NCI-H187 (cell line): Measurements from ENCODE around the gene MT1B.
"Not testable (repeated sequence)": the region's sequence is repeated elsewhere in the genome, so short reads cannot be mapped to it uniquely, and the experiment has no call there.

ENCODE experiments used
- DNase-seq, 2 experiments: peaks; one replicate each; lab custom pipeline; 2025; lab: John Stamatoyannopoulos, UW

The MT1B gene

DNA sequence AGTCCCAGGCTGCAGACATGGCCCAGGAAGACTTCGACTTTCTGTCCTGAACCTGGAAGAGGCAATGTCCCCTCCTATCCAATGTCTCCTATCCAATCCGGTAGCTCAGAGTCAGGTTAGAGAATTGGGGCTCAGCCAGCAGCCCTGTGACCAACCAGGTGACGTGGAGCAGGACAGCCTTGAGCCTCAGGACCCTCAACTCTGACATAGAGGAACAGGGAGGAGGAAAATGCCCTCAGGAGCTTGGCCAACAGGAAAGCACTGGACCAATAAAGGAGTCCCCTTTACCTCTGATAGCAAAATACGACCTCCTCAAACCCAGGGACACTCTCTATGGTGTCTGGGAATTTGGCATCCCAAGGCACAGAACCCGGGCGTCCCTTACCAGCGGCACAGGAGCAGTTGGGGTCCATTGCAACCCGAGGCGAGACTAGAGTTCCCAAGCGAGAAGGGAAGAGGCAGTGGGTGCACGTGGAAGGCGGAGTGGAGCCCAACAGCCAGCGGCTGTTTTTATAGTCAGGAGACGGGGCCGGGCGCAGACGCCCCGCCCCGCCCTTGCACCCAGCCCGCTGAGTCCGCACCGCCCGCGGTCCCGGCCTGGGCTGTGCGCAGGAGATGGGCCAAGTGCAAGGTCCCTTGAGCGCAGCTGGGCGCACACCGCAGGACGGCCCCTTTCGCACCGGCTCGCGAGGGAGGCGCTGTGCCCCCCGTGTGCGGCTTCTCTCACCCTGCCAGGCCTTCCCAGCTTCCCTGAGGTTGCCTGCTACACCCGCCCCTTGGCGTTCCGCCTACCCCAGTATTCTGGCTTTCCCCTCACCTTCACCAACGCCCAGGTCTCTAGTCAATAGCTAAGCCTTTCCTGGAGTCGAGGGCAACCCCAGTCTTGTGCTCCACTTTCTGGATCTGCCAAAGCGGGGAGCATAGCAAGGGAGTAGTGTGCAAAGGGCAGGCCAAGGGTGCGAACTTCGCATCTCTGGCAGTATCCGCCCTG is 16.2 kb downstream of the MT1B start, which contains the start of gene MT1G:
MT1G (minus strand) TSS at position 485 of the 991 bp plus-strand sequence; CDS start at position 413, 72 bp downstream.
- no peak for DNase-seq

DNA sequence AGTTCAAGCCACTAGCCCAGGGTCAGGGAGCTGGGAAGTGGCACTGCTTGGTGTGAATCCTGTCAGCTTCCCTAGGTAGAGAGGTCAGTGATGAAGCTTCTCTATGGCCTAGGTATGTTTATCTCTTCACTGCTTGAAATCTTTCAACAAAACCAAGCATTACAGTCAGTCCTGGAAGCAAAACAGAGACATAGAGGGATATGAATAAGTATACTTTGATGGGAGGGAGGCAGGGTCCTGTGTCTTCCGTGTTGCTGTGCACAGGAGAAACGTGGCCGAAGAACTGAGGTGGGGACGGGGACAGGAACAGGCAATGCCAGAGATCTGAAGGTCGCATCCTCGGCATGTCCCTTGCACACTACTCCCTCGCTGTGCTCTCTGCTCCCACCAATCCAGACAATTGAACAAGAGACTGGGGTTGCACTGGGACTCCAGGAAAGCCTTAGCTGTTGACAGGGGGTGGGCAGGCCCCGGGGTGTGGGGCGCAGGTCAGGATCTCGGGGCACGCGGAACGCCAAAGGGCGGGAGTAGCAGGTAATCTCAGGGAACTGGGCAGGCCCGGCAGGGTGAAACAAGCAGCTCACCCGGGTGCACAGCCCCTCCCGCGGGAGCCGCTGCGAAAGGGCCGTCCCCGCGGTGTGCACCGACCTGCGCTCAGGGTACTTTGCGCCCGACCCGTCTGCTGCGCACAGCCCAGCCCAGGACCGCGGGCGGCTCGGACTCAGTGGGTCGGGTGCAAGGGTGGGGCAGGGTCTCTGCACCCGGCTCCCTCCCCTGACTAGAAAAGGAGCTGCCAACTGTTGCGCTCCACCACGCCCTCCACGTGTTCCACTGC is 17.5 kb downstream of the MT1B start, which contains the start of gene MT1H:
MT1H (plus strand) TSS at position 810 of the 835 bp plus-strand sequence. CDS start 71 bp downstream, outside the sequence.
- DNase-seq: no peak

- no peak for DNase-seq
These were observed 18.3 kb downstream of the MT1B start for GRCh38 chr16:56669840-56670619.

- no peak for DNase-seq
These were observed 18.9 kb downstream of the MT1B start for GRCh38 chr16:56670620-56670934.

GRCh38 chr16:56671691-56672090 is 20.0 kb downstream of the MT1B start:
- not testable (repeated sequence) for DNase-seq

DNA sequence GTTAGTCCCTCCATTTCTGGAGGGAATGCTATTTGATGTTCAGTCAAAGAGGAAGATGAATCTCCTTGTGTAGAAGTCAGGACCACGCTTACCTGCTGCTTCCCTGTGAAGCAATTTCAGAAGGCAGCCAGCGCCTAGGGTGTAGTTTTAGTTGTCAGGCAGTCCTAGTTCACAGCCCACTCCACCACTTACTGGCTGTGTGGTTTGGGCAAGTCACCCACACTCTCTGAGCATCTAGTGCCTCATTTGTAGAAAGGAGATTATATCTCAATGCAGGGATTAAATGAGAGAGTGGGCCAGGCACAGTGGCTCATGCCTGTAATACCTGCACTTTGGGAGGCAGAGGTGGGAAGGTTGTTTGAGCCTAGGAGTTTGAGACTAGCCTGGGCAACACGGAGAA is 20.5 kb downstream of the MT1B start:
- DNase-seq: not testable (repeated sequence)

DNA sequence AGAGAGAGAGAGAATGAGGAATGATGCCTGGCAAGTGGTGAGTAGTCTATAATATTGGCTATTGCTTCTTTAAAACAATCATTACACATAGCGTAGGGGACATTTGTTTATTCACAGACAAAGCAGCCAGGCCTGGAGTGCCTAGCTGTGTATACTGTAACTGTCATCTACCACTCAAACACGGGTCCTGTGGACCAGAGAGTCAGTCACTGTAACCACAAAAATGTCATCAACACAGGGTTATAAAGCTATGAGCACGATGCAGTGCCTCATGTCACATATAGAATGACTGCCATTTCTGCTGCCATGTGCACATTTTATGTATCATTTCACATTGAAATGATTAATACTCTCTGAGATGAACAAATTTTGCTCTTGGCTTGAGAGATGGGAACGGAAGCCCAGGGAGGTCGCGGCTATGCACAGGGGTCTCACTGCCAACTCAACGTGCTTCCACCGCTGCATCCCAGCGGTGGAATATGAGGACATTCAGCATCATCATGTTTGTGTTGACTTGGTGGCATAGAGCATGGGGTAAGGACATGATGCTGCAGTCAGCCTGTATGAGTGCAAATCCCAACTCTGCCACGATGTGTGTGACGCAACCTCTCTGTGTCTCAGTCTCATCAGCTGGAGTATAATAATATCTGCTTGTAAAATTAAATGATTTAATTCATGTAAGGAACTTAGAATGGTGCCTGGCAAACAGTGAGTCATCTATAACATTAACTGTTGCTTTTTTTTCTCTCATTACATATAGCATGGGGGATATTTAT is 21.3 kb downstream of the MT1B start:
- DNase-seq: no peak

DNA sequence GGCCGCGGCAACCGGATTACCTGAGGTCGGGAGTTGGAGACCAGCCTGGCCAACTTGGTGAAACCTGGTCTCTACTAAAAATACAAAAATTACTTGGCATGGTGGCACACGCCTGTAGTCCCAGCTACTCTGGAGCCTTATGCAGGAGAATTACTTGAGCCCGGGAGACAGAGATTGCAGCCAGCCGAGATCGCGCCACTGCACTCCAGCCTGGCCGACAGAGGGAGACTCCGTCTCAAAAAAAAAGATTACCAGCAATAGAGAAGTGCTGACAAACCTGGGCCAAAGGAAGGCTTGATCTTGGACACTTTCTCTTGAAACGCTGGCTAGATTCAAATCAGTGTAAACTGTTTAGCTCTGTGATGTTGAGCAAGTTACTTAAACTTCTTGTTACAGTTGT is 22.2 kb downstream of the MT1B start:
- DNase-seq: no peak

DNA sequence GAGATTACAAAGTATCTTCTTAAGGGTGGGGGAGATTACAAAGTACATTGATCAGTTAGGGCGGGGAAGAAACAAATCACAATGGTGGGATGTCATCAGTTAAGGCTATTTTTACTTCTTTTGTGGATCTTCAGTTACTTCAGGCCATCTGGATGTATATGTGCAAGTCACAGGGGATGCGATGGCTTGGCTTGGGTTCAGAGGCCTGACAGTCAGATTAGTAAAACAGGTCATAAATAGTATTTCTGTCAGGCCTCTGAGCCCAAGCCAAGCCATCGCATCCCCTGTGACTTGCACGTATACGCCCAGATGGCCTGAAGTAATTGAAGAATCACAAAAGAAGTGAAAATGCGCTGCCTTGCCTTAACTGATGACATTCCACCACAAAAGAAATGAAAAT is 22.9 kb downstream of the MT1B start:
- not testable (repeated sequence) for DNase-seq

GRCh38 chr16:56675685-56676210 is 24.1 kb downstream of the MT1B start:
- DNase-seq: no peak

- DNase-seq: no peak
These were observed 25.8 kb downstream of the MT1B start for GRCh38 chr16:56677474-56677873.

DNA sequence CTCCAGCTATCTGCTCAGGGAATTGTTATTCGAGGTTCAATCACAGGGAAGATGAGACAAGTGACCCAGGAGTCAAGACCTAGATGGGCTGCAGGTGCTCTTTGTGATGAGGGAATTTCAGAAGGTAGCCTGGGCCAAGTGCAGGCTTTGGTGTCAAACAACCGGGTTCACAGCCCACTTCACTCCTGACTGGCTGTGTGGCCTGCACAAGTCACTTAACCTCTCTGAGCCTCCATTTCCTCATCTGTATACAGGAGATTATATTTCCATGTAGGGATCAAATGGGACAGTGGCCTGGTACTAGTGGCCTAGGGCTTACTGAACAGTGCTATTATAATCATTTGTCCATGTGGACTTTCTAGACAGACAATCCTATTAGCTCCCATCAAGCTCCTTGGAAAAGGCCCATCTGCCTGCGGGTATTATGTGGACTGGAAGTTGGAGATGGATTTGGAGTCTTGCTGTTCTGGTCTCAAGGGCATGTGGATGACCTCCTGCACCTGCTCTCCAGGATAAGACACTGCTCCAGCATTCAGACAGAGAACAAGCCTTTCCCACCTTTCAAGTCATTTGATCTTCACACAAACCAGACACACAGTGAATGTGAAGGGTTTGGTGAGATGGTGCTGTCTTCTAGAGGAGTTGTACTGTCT is 27.5 kb downstream of the MT1B start:
- no peak for DNase-seq

DNA sequence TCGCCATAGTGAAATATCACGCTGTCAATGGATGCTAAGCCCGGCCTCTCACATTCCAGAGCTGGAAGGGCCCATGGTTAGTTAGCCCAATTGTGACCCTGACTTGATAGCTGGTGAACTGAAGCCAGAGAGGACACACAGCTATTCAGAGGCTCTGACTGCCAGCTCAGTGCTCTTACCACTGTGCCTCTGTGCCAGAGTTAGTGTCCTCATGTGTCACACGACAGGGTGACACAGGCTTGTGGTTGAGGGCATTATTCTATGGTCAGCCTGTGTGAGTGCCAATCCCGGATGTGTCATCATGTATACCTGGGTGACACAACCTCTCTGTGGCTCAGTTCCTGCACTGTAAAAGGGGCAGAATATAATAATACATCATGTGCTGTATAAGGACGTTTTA is 28.1 kb downstream of the MT1B start:
- no peak for DNase-seq

GRCh38 chr16:56681939-56682702 is 30.4 kb downstream of the MT1B start, which contains the start of gene MT1X:
Gene MT1X, plus strand, starts transcription at chr16:56682470. Its CDS starts 71 bp downstream, at chr16:56682541.
- peak; percentile 47 to 60 for DNase-seq

DNA sequence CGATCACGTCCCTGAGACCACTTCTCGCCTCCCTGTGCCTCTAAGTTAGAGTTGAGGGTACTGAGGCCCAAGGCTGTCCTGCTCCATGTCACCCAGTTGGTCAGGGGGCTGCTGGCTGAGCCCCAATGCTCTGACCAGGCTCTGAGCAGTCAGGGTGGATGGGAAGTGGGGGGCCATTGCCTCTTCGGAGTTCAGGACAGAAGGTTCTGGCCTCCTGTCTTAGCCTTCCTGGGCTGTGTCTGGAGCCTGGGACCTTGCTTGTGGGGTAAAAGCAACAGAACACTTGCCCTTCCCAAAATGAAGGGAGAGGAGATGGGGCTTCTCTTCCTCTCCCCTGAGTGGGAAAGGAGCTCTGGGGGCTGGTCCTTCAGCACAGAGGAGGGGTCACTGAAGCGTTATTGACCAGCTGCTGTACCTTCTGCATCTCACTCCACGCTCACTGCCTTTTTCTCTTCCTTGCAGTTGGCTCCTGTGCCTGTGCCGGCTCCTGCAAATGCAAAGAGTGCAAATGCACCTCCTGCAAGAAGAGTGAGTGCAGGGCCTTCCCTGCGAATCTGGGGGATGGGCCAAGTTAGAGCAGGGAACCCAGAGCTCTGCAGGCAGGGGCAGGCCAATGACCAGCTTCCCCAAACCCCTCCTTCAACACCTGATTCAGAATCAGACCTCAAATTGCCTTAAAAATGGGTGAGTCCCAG is 31.2 kb downstream of the MT1B start:
- DNase-seq: no peak

DNA sequence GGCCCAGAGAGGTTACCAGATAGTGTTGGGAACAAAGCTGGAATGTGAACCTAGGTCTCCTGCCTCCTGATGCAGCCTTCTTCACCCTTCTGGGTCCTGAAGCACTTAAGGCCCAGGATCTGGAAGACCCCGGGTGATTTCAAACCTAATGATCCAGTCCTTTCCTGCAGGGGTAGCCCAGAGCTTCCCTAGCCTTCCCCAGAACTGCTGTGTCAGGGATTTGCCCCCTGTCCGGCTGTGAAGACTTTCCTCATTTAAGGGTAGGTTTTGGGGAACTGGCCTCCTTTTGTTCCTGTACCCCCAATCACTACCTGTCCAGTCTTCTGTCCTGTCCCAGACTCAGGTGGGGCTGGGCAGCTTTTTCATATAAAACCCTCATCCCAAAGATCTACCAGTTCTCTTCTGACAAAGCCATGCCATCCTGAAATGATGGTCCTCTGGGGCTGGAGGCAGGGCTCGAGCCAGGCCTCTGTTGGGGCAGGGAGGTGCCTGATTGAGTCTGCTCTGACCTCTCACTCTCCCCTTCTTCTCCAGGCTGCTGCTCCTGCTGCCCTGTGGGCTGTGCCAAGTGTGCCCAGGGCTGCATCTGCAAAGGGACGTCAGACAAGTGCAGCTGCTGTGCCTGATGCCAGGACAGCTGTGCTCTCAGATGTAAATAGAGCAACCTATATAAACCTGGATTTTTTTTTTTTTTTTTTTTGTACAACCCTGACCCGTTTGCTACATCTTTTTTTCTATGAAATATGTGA is 31.9 kb downstream of the MT1B start:
- no peak for DNase-seq

DNA sequence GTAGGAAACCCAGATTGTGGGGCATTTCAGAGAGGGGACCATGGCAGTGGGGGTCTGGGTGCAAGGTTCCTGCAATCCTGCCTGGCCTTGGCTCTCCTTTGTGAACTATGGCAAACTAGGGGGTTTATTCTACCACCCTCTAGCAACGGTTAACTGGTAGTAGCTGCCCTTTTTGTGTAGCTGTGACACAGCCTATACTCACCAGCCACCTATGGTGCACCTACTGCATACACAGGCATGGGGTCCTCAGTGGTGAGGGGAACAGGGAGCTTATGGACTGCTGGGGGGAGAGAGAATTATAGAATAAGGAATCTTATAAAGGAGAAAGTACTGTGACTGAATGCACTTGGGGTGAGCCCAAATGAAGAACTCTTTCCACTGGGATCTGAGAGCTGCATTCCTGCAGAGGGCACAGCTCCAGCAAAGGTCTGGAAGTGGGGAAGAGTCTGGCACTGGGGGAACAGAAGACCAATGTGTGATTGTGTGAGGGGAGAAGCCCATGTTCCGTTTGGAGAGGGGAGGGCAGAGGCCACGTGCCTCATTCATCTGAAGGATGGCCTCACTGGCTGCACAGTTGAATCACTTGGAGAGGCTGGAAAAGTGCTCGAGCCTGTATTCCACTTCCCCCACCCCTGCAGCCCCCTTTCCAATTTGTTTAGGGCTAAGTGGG is 32.7 kb downstream of the MT1B start:
- no peak for DNase-seq
